HG02885 (cell line): Measurements from ENCODE around the gene ETV6.

Experiments
- ATAC-seq: cut with Tn5 transposase; IDR thresholded peaks from one replicate; pipeline ENCODE4 v1.9.1; 2021; ENCODE audit warnings: mild to moderate bottlenecking; ENCODE audit not compliant: unreplicated experiment, poor library complexity

The ETV6 gene

DNA sequence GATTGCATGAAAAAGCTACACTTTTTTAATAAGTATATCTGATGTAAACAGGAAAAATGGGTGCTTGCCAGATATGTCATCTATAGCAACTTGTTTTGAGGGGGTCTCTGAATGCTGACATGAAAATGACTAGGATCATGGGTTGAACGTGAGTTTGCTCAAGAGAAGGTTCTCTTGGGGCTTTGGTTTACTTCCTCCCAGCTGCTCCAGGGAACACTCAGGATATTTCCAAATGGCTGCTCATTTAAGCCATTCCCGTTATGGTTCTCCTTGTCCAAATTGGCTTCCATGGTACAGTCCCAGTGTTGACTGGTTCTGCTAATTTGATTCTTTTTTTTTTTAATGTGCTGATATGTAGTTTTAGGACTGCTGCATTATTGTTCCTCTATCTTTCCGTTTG lies 118.3 kb downstream of the ETV6 start:
- ATAC-seq, result no peak

- ATAC-seq, result no peak
Observed at GRCh38 chr12:11768233-11768965, 118.9 kb downstream of the ETV6 start.

DNA sequence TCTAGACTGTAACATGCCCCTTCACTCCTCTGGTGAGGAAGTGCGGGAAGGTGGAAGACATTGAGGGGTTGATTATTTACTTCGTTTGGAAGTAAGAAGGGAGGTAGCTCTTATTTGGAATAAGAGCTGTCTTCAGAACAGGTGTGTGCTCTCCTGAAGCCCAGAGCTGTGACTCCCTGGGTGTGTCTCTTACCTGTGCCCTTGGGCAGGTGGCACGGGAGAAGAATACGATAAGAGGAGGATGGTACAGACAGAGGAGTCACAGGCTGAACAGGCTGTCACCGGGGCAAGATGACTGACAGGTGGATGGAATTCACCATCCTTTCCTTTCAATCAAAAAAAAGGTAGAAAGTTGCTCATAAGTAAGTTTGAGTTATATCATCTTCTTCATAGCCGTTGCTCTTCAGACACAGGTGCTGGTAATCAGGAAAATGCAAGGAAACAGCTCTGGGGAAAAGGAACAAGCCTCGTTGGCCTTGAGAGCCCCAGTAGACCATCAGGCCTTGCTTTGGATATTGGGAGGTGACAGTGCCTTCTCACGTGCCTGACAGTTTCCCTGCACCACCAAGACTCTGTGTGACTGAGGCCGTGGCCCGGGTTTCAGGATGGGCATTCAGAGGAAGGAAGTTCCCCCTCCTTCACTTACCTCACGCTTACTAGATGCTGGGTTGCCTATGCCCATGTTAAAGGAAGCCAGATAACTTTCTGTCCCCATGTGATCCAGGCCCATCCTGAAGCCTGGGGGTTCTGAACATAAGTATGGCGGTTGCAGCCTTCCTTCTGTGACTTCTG lies 120.4 kb downstream of the ETV6 start:
- ATAC-seq, result no peak

- ATAC-seq, result no peak
Observed at GRCh38 chr12:11771356-11771755, 121.9 kb downstream of the ETV6 start.

DNA sequence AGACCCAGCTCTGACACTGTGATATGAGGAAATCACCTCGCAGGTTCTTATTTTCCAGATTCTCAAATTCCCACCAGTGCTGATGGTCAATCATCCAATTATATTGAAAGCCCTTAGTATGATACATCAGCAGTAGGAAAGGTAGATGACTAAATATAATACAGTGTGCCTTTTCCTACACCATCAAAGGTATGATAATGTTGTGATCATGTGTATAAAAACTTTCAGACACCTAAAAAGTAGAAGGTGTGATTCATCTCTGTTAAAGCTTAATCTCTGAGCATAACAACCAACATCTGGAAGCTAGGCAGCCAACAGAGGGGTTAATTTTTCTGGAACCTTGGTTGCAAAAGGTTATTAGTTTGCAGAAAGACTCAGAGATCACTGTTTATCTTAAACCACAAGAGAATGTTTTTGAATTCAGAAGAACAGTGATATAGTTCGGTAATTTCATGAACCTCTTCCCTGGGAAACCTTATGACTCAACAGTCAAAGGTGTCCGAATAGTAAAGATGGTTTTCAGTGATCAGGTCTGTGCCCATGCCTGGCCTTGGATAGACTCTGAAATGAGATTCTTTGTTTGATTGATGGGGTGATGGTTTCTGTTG lies 122.5 kb downstream of the ETV6 start:
- no peak for ATAC-seq

DNA sequence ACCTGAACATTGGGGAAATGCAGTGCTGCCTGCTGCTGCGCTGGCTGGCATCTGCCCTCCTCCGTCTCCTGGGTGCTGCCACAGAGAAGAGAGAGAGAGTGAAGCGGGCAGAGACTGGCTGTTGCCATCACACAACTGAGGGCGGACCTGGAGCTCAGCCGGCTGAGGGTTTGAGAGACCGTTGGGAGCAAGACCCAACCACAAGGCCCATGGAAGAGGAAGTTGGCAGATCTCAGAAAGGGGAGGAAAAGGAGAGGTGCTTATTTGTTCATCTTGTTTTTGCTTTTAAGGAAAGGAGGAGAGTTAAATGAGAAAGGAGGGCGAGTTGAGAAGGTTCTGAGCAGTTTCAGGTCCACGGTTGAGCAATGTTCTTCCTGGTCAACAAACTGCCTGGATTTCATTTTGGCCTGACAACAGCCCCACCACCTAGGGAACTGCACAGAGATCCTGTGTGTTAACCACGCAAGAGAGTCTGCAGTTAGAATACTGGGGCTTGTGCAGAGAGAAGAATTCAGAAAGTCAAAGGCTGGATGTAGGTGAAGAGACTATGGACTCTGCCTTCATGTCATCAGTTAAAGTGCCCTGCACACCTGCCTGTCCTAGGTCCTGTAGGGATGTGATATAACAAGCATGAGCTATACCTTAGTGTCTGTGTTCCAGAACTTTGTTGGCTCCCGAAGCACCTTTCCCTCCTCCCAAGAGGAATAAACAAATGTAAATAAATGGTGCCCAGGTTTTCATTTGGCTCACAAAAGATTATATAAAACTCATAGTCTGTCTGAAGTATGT lies 124.6 kb downstream of the ETV6 start:
- no peak for ATAC-seq

DNA sequence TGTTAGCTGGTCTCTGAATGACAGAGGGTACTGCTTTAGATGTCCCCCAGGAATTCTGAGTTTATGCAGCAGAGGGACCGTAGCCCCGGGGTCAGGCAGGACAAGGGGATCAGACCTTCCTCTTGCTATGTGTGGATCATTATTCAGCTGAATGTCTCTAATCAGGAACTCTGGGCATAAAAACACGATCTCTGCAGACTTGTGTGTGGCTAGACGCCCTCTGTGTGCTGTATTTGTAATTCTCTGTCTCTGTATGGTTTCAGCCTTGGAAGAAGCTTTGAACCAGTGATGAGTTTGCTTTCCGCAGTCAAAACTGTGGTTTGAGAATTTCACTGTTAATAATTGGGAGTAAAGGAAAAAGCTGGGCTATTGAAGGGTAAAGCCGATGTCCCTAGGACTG lies 125.3 kb downstream of the ETV6 start:
- no peak for ATAC-seq

- ATAC-seq, result no peak
Observed at GRCh38 chr12:11776316-11776715, 126.8 kb downstream of the ETV6 start.

DNA sequence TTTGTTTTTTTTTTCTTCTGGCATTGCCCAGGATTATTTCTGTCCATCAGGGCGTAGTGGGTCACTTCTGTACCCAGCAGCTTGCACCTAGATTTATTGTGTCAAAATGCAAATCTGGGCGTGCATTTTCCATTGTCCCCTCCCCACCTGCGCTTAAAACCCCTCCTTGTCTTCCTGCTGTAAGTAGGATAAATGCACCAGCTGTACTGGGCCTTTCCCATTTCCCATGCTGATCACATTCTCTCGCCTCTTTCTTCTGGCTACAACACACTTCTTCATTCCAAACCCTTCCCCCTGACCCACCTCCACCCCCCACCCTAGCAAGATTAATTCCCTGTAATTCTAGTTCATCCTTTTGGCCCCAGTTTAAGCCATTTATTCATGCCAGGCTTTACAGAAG lies 128.0 kb downstream of the ETV6 start:
- no peak for ATAC-seq

DNA sequence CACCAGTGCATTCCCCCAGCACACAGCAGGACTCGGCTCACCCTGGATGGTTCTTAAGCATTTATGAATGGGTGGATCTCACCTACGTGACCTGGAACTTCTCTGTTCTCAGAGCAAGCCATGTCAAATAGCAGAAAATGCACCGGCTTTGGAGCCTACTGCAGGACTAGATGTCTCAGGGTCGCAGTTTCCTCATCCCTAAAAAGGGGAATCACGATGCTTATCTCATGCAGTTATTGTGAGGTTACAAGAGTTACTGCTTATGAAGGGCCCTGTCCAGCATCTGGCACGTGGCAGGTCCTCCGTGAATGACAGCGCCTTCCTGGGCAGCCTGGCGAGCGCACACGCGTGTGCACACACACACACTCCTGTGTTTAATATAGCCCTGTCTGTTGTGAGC lies 128.5 kb downstream of the ETV6 start:
- no peak for ATAC-seq

GRCh38 chr12:11778713-11779685 lies 129.5 kb downstream of the ETV6 start:
- no peak for ATAC-seq

- peak; percentile 85 for ATAC-seq
Observed at GRCh38 chr12:11780521-11781101, 131.1 kb downstream of the ETV6 start.

GRCh38 chr12:11782914-11783420 lies 133.5 kb downstream of the ETV6 start:
- ATAC-seq, result no peak

DNA sequence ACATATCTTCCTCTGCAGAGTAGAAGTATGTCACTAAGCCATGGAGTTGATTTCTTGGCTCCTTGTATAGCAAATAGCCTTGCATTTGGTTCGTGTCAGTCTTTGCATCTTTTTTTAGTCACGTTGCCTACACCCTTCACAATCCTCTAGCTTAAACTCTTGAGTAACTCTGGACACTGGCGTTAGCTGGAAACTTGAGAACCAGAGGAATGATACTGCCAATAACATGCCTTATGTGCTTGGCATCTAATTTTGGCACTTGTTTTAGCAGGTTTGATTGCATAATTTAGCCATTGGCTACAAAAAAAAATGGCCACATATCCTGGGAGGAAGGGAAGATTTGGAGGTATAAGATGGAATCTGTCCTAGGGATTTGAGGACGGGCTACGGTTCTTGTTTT lies 136.2 kb downstream of the ETV6 start:
- ATAC-seq, result no peak

DNA sequence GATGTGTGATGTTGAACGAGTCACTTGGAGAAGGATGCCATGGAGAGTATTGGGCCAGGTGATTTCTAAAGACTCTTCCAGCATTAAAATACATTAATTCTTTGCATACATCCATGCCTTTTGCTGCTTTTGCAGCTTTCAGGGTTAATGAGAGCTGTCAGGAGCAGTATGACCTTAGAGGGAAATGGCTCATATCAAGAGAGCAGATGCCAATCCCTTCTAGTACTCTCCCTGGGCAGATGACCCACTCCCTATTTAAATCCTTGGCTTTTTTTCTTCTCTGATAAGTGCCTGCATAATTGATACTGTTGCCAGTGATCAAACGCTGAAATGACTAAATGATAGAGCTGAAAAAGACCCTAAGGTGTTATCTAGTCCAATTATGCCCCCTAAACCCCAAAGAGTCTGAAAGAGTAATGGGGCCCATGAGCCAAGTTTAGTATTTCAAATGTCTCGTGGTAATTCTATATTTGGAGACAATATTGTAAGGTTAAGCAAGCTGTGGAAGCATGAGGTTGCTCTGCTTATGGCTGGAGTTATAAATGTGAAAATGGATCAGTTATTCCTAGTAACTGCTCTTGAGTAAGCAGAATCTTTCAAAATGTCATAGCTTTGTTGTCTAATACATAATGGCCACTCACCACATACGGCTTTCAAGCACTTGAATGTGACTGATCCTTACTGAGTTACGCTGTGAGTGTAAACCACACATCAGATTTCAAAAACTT lies 137.3 kb downstream of the ETV6 start:
- ATAC-seq, result no peak

DNA sequence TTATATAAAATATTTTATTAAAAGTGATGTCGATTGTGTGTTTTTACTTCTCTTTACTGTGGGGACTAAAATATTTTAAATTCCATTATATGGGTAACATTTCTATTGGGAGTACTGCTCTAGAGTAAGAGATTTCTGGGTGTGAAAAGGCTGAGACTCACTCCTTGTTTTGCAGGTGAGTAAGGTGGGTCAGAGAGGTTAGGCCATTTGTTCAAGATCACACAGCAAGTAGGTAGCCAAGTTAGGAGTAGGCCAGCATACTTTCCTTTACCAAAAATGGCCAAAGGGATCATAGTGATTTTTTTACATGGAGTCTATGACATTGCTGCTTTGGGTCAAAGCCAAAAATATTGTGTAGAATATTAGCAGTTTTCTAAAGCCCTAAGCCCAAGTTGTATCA lies 138.0 kb downstream of the ETV6 start:
- ATAC-seq, result no peak

DNA sequence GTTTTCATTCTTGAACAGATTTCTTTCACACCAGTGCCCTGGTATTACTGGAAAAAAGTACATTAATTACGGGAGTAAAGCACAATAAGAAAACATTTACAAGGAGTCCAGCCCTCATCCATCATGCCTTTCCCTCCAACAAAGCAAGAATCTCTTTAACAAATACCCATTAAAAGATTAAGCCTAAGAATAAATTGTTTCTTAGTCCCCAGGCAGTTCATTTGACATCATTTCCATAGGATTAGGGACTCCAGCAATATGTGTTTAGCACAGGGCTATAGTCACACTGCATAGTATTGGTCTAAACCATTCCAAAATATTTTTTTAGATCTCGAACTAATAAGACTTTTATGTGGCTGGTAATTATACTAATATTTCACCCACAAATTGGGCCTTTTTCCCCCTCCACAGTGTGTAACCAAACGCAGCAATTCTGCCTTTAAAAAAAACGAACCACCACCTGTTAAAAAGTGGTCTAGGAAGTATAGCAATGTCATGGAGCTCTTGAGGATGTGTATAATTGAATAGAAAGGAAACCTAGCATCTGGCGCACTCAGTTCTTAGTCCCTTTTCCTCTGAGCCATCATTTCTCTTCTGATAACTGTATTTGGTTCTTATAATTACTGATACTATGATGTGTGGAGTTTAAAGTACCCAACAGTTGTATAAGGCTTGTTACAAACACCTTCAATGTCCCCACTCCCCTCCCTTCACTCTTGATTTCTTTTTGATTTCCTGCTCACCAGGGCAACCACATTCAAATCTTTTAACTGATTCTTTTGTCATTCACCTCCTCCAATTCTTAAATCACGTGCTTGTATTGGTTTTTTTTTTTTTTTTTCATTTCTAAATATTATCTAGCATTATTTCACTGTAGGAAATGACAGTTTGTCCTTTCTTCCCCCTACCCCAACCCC lies 138.7 kb downstream of the ETV6 start:
- no peak for ATAC-seq
